Measurements from ENCODE around the gene TMEM247. TPM values are rescaled to one million over a fixed set of nuclear protein-coding genes. Genes with fewer than 3 reads are reported as not detected.
A peak's percentile ranks its signal among the peaks of the same experiment; 100 is the strongest.
"Not testable (repeated sequence)": the region's sequence is repeated elsewhere in the genome, so short reads cannot be mapped to it uniquely, and the experiment has no call there.

The TMEM247 gene
- total RNA-seq, 1 donor from 2014 or later = not detected

- Mint-ChIP-seq H3K9me3 (no peaks in the 10 kb centered on the region), H3K36me3 (ENCODE audit: low read depth) (no peaks in the 10 kb centered on the region)
- intact Hi-C loops (cut with micrococcal nuclease) = no loop called here
Observed at GRCh38 chr2:46469116-46469515, 10.2 kb upstream of the TMEM247 start.

GRCh38 chr2:46469700-46470099 lies 9.7 kb upstream of the TMEM247 start:
- no peak overlapping the region for H3K27ac Mint-ChIP-seq
- H3K4me1 Mint-ChIP-seq = peaks cover 5% of the 10 kb centered on the region
- DNase-seq = no peak
- H3K9me3 Mint-ChIP-seq = peaks cover 3% of the 10 kb centered on the region
- no peak overlapping the region for H3K4me3 Mint-ChIP-seq
- peaks cover 17% of the 10 kb centered on the region for H3K27me3 Mint-ChIP-seq
- no peaks in the 10 kb centered on the region for H3K36me3 Mint-ChIP-seq (ENCODE audit: low read depth)
- intact Hi-C loops (cut with micrococcal nuclease) = no loop called here

More at GRCh38 chr2:46469116-46469515, 10.2 kb upstream of the TMEM247 start:
- peaks cover 5% of the 10 kb centered on the region for H3K4me1 Mint-ChIP-seq
- DNase-seq = no peak
- H3K27me3 Mint-ChIP-seq = peaks cover 12% of the 10 kb centered on the region
- no peak overlapping the region for H3K4me3 Mint-ChIP-seq
- no peak overlapping the region for H3K27ac Mint-ChIP-seq

GRCh38 chr2:46470114-46470628 lies 9.2 kb upstream of the TMEM247 start:
- Mint-ChIP-seq H3K27me3 (peaks cover 21% of the 10 kb centered on the region), H3K4me1 (peaks cover 5% of the 10 kb centered on the region), H3K4me3 (no peak overlapping the region), H3K36me3 (ENCODE audit: low read depth) (no peaks in the 10 kb centered on the region), H3K27ac (no peak overlapping the region), H3K9me3 (peaks cover 7% of the 10 kb centered on the region)
- intact Hi-C loops (cut with micrococcal nuclease) = no loop called here
- DNase-seq = no peak

GRCh38 chr2:46471019-46471583 lies 8.3 kb upstream of the TMEM247 start:
- no peak overlapping the region for H3K4me3 Mint-ChIP-seq
- no peaks in the 10 kb centered on the region for H3K36me3 Mint-ChIP-seq (ENCODE audit: low read depth)
- peaks cover 5% of the 10 kb centered on the region for H3K4me1 Mint-ChIP-seq
- intact Hi-C loops (cut with micrococcal nuclease) = no loop called here
- peaks cover 27% of the 10 kb centered on the region for H3K27me3 Mint-ChIP-seq
- no peak overlapping the region for H3K27ac Mint-ChIP-seq
- H3K9me3 Mint-ChIP-seq = peaks cover 10% of the 10 kb centered on the region
- no peak for DNase-seq

GRCh38 chr2:46471697-46472096 lies 7.7 kb upstream of the TMEM247 start:
- peaks cover 32% of the 10 kb centered on the region for H3K27me3 Mint-ChIP-seq
- intact Hi-C loops (cut with micrococcal nuclease) = no loop called here
- no peaks in the 10 kb centered on the region for H3K36me3 Mint-ChIP-seq (ENCODE audit: low read depth)
- DNase-seq = no peak
- no peak overlapping the region for H3K4me3 Mint-ChIP-seq
- H3K4me1 Mint-ChIP-seq = peaks cover 5% of the 10 kb centered on the region
- no peak overlapping the region for H3K27ac Mint-ChIP-seq
- peaks cover 10% of the 10 kb centered on the region for H3K9me3 Mint-ChIP-seq

GRCh38 chr2:46472165-46472564 lies 7.2 kb upstream of the TMEM247 start:
- H3K9me3 Mint-ChIP-seq = peaks cover 10% of the 10 kb centered on the region
- H3K27me3 Mint-ChIP-seq = peaks cover 35% of the 10 kb centered on the region
- H3K4me1 Mint-ChIP-seq; H3K27ac Mint-ChIP-seq; DNase-seq; H3K4me3 Mint-ChIP-seq; intact Hi-C loops (cut with micrococcal nuclease); H3K36me3 Mint-ChIP-seq (ENCODE audit: low read depth): not testable (repeated sequence)

GRCh38 chr2:46477462-46477861 lies 1.9 kb upstream of the TMEM247 start:
- H3K4me1 Mint-ChIP-seq = peaks cover 14% of the 10 kb centered on the region
- H3K36me3 Mint-ChIP-seq (ENCODE audit: low read depth); H3K4me3 Mint-ChIP-seq; intact Hi-C loops (cut with micrococcal nuclease); H3K27ac Mint-ChIP-seq: not testable (repeated sequence)
- peak; percentile 75 for DNase-seq
- H3K9me3 Mint-ChIP-seq = peaks cover 13% of the 10 kb centered on the region
- peaks cover 33% of the 10 kb centered on the region for H3K27me3 Mint-ChIP-seq

GRCh38 chr2:46477925-46478324 lies 1.4 kb upstream of the TMEM247 start:
- H3K27me3 Mint-ChIP-seq = peaks cover 33% of the 10 kb centered on the region
- H3K27ac Mint-ChIP-seq = no peak overlapping the region
- intact Hi-C loops (cut with micrococcal nuclease) = no loop called here
- no peak for DNase-seq
- peaks cover 13% of the 10 kb centered on the region for H3K9me3 Mint-ChIP-seq
- H3K4me1 Mint-ChIP-seq = peaks cover 15% of the 10 kb centered on the region
- no peak overlapping the region for H3K4me3 Mint-ChIP-seq
- no peaks in the 10 kb centered on the region for H3K36me3 Mint-ChIP-seq (ENCODE audit: low read depth)

GRCh38 chr2:46480562-46480961 lies 1.2 kb downstream of the TMEM247 start:
- Mint-ChIP-seq H3K36me3 (ENCODE audit: low read depth) (no peaks in the 10 kb centered on the region), H3K27ac (no peak overlapping the region), H3K4me3 (no peak overlapping the region), H3K4me1 (peaks cover 15% of the 10 kb centered on the region), H3K27me3 (peaks cover 13% of the 10 kb centered on the region), H3K9me3 (peaks cover 3% of the 10 kb centered on the region)
- no peak for DNase-seq
- intact Hi-C loops (cut with micrococcal nuclease) = no loop called here

- DNase-seq = no peak
- H3K27ac Mint-ChIP-seq = no peak overlapping the region
- intact Hi-C loops (cut with micrococcal nuclease) = no loop called here
Observed at GRCh38 chr2:46481198-46482193, 2.1 kb downstream of the TMEM247 start.

GRCh38 chr2:46482490-46482889 lies 3.1 kb downstream of the TMEM247 start:
- H3K27ac Mint-ChIP-seq = no peak overlapping the region
- DNase-seq = no peak
- peaks cover 2% of the 10 kb centered on the region for H3K27me3 Mint-ChIP-seq
- H3K4me1 Mint-ChIP-seq = peaks cover 11% of the 10 kb centered on the region
- intact Hi-C loops (cut with micrococcal nuclease) = no loop called here
- no peak overlapping the region for H3K4me3 Mint-ChIP-seq
- no peaks in the 10 kb centered on the region for H3K36me3 Mint-ChIP-seq (ENCODE audit: low read depth)
- peaks cover 3% of the 10 kb centered on the region for H3K9me3 Mint-ChIP-seq

More at GRCh38 chr2:46481198-46482193, 2.1 kb downstream of the TMEM247 start:
- H3K4me1 Mint-ChIP-seq = peaks cover 15% of the 10 kb centered on the region
- H3K4me3 Mint-ChIP-seq = no peak overlapping the region
- no peaks in the 10 kb centered on the region for H3K36me3 Mint-ChIP-seq (ENCODE audit: low read depth)
- peaks cover 3% of the 10 kb centered on the region for H3K9me3 Mint-ChIP-seq
- peaks cover 8% of the 10 kb centered on the region for H3K27me3 Mint-ChIP-seq

- no peak overlapping the region for H3K4me3 Mint-ChIP-seq
- no peaks in the 10 kb centered on the region for H3K36me3 Mint-ChIP-seq (ENCODE audit: low read depth)
- DNase-seq = no peak
- H3K9me3 Mint-ChIP-seq = no peaks in the 10 kb centered on the region
- peaks cover 9% of the 10 kb centered on the region for H3K27me3 Mint-ChIP-seq
- intact Hi-C loops (cut with micrococcal nuclease) = no loop called here
- no peak overlapping the region for H3K27ac Mint-ChIP-seq
- H3K4me1 Mint-ChIP-seq = peaks cover 9% of the 10 kb centered on the region
Observed at GRCh38 chr2:46485002-46485401, 5.6 kb downstream of the TMEM247 start.

GRCh38 chr2:46486436-46486835 lies 7.1 kb downstream of the TMEM247 start:
- no peak for DNase-seq
- intact Hi-C loops (cut with micrococcal nuclease) = no loop called here
- Mint-ChIP-seq H3K27ac (no peak overlapping the region), H3K27me3 (peaks cover 10% of the 10 kb centered on the region), H3K4me1 (peaks cover 7% of the 10 kb centered on the region), H3K36me3 (ENCODE audit: low read depth) (no peaks in the 10 kb centered on the region), H3K4me3 (no peak overlapping the region), H3K9me3 (no peaks in the 10 kb centered on the region)

- Mint-ChIP-seq H3K9me3 (no peaks in the 10 kb centered on the region), H3K27me3 (peaks cover 10% of the 10 kb centered on the region), H3K27ac (no peak overlapping the region), H3K4me3 (no peak overlapping the region), H3K36me3 (ENCODE audit: low read depth) (no peaks in the 10 kb centered on the region), H3K4me1 (peaks cover 3% of the 10 kb centered on the region)
- no peak for DNase-seq
- intact Hi-C loops (cut with micrococcal nuclease) = no loop called here
Observed at GRCh38 chr2:46487667-46488335, 8.4 kb downstream of the TMEM247 start.

All from activated CD4-positive, alpha-beta T cell treated with anti-CD3 and anti-CD28 coated beads, Interleukin-2, amount 10 ng/mL, durations not matched to agents 24 days and 14 days (primary cell).